Right atrium auricular region (tissue), 2 donors: Measurements from ENCODE around the gene ANTXR2. TPM values are rescaled to one million over a fixed set of nuclear protein-coding genes. Genes with fewer than 3 reads are reported as not detected.

ENCODE experiments used
- DNase-seq: peaks from one replicate; pipeline ENCODE4 v3.0.0-alpha.2; 2019; ENCODE audit warnings: low spot score
- H3K27ac ChIP-seq, 2 donors: fragments of 200-600 bp; sonication (generic); 1 replicate in 1 of 2; 2 replicates in 1 of 2; pipeline ENCODE4 v1.5.1; 2016 to 2019
- H3K27me3 ChIP-seq, 2 donors: fragments of 200-600 bp; sonication (generic); one replicate each; pipeline versions ENCODE4 v1.5.1 to v1.6.0; 2017 to 2019
- H3K36me3 ChIP-seq: fragments of 200-600 bp; sonication (generic); one replicate; pipeline ENCODE4 v1.5.1; 2016
- H3K4me1 ChIP-seq, 2 donors: fragments of 200-600 bp; sonication (generic); one replicate each; pipeline versions ENCODE4 v1.5.1 to v1.6.0; 2017 to 2019
- H3K4me3 ChIP-seq, 2 donors: fragments of 200-600 bp; sonication (generic); 1 replicate in 1 of 2; 2 replicates in 1 of 2; pipeline ENCODE4 v1.5.1; 2017 to 2019; ENCODE audit warnings: mild to moderate bottlenecking in 1 of 2, moderate library complexity in 1 of 2
- H3K9me3 ChIP-seq, 2 donors: fragments of 200-600 bp; sonication (generic); one replicate each; pipeline ENCODE4 v1.5.1; 2019
- CTCF ChIP-seq, 2 donors: fragments of 200-600 bp; sonication (generic); IDR thresholded peaks; one replicate each; pipeline ENCODE4 v1.5.1; 2019; ENCODE audit warnings: antibody characterized with exemption in 2 of 2
- total RNA-seq, 2 donors: library from RNA; depleted of rRNA; stranded (reverse); fragments of >200 nt; gene quantifications; one replicate each; pipeline ENCODE4 v1.1.0, GENCODE V29; 2016

ANTXR2 gene
- total RNA-seq, 2 donors from 2014 or later: 24.5 to 32.8 TPM

- peaks cover 0 to under 1% of the 10 kb centered on the region in 2 donors for H3K9me3 ChIP-seq
- H3K36me3 ChIP-seq: peaks cover 4% of the 10 kb centered on the region
- H3K27ac ChIP-seq: no peak overlapping the region
- TF ChIP-seq CTCF (IDR thresholded peaks at IDR 0.05): no peak
- peaks cover 0 to 19% of the 10 kb centered on the region in 2 donors for H3K4me1 ChIP-seq
- H3K27me3 ChIP-seq: no peaks in the 10 kb centered on the region
- H3K4me3 ChIP-seq: no peak overlapping the region
- no peak for DNase-seq
Measured at GRCh38 chr4:80009806-80010205, 63.2 kb downstream of the ANTXR2 start.

- Histone ChIP-seq H3K9me3 (peaks cover 0 to 9% of the 10 kb centered on the region in 2 donors), H3K4me1 (peaks cover 0 to 19% of the 10 kb centered on the region in 2 donors), H3K27ac (no peak overlapping the region), H3K36me3 (peaks cover under 1% of the 10 kb centered on the region), H3K27me3 (no peaks in the 10 kb centered on the region), H3K4me3 (no peak overlapping the region)
- no peak for DNase-seq
- no peak for TF ChIP-seq CTCF (IDR thresholded peaks at IDR 0.05)
Measured at GRCh38 chr4:80008971-80009370, 64.1 kb downstream of the ANTXR2 start.

GRCh38 chr4:80008351-80008750 lies 64.7 kb downstream of the ANTXR2 start:
- DNase-seq: no peak
- Histone ChIP-seq H3K27me3 (no peaks in the 10 kb centered on the region), H3K27ac (no peak overlapping the region), H3K4me1 (peaks cover 0 to 19% of the 10 kb centered on the region in 2 donors), H3K36me3 (no peaks in the 10 kb centered on the region), H3K9me3 (peaks cover 0 to 14% of the 10 kb centered on the region in 2 donors), H3K4me3 (no peak overlapping the region)
- no peak for TF ChIP-seq CTCF (IDR thresholded peaks at IDR 0.05)

GRCh38 chr4:80007745-80008149 lies 65.3 kb downstream of the ANTXR2 start:
- Histone ChIP-seq H3K4me1 (peaks cover 0 to 19% of the 10 kb centered on the region in 2 donors), H3K27ac (no peak overlapping the region), H3K9me3 (peaks cover 0 to 14% of the 10 kb centered on the region in 2 donors), H3K4me3 (no peak overlapping the region), H3K27me3 (no peaks in the 10 kb centered on the region), H3K36me3 (no peaks in the 10 kb centered on the region)
- no peak for TF ChIP-seq CTCF (IDR thresholded peaks at IDR 0.05)
- DNase-seq: no peak

- TF ChIP-seq CTCF (IDR thresholded peaks at IDR 0.05): no peak
- no peak overlapping the region for H3K4me3 ChIP-seq
- peaks cover 0 to 14% of the 10 kb centered on the region in 2 donors for H3K9me3 ChIP-seq
- DNase-seq: no peak
- H3K27ac ChIP-seq: no peak overlapping the region
- peaks cover 0 to 19% of the 10 kb centered on the region in 2 donors for H3K4me1 ChIP-seq
- no peaks in the 10 kb centered on the region for H3K36me3 ChIP-seq
- H3K27me3 ChIP-seq: no peaks in the 10 kb centered on the region
Measured at GRCh38 chr4:80006935-80007744, 65.9 kb downstream of the ANTXR2 start.
